ENCODE data around the gene NXPH1.

DNA sequence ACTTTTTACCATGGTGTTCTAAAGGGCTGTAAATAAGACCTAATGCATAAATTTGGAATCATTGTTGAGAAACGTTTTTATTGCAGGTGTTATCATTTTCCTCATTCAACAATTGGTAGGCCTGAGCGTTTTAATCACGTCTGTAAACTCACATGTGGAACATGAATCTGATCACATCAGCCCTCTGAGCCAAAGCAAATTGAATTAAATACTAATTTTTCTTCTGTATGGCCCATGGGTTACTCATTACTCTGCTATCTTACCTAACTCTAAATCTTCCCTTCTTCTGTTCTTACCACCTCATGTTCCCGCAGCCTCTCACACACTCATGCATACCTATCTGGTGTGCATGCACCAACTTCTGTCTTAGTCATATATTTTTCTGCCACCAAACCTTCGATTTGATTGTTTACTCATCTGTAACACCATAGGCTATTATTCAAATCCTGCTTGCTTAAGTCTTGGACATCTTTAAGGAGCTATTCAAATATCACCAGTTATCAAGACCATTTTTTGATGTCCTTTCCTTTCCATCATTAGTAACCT is 82.3 kb downstream of the NXPH1 start:
- TF ChIP-seq CTCF (IDR thresholded peaks at IDR 0.05): no peak
- no peak for TF ChIP-seq POLR2A (IDR thresholded peaks at IDR 0.05)
- TF ChIP-seq EP300 (IDR thresholded peaks at IDR 0.05): no peak

Data from ovary (tissue), 3 donors.